Ishikawa (cell line): Measurements from ENCODE around the gene OR1M1.
A peak's percentile ranks its signal among the peaks of the same experiment; 100 is the strongest.

ENCODE experiments used
- CEBPB ChIP-seq: IDR thresholded peaks from 2 replicates; pipeline ENCODE4 v1.6.1; 2012
- CREB1 ChIP-seq: IDR thresholded peaks from 2 replicates; pipeline ENCODE4 v1.6.1; 2012; ENCODE audit warnings: low read depth
- EGR1 ChIP-seq: IDR thresholded peaks from 2 replicates; pipeline ENCODE4 v1.6.1; 2012
- EP300 ChIP-seq: IDR thresholded peaks from 2 replicates; pipeline ENCODE4 v1.6.1; 2012; ENCODE audit warnings: borderline replicate concordance
- FOXM1 ChIP-seq: IDR thresholded peaks from 2 replicates; pipeline ENCODE4 v1.6.1; 2012; ENCODE audit warnings: low read depth, borderline replicate concordance
- MAX ChIP-seq: IDR thresholded peaks from 2 replicates; pipeline ENCODE4 v1.6.1; 2012
- NFIC ChIP-seq: IDR thresholded peaks from 2 replicates; pipeline ENCODE4 v1.6.1; 2012
- RAD21 ChIP-seq: IDR thresholded peaks from 2 replicates; pipeline ENCODE4 v1.6.1; 2012; ENCODE audit warnings: low read depth
- REST ChIP-seq: IDR thresholded peaks from 2 replicates; pipeline ENCODE4 v1.6.1; 2012; ENCODE audit warnings: low read depth, mild to moderate bottlenecking
- TAF1 ChIP-seq: IDR thresholded peaks from 2 replicates; pipeline ENCODE4 v1.6.1; 2012; ENCODE audit warnings: low read depth, mild to moderate bottlenecking
- TCF12 ChIP-seq: IDR thresholded peaks from 2 replicates; pipeline ENCODE4 v1.6.1; 2012; ENCODE audit warnings: low read depth
- TEAD4 ChIP-seq: IDR thresholded peaks from 2 replicates; pipeline ENCODE4 v1.6.1; 2012
- USF1 ChIP-seq: IDR thresholded peaks from 2 replicates; pipeline ENCODE4 v1.6.1; 2012
- YY1 ChIP-seq: IDR thresholded peaks from 2 replicates; pipeline ENCODE4 v1.6.1; 2012; ENCODE audit warnings: low read depth
- ZBTB7A ChIP-seq: IDR thresholded peaks from 2 replicates; pipeline ENCODE4 v1.6.1; 2012; ENCODE audit warnings: low read depth

OR1M1 gene

GRCh38 chr19:9130965-9131364 lies 44.1 kb downstream of the OR1M1 start:
- no peak for TF ChIP-seq EP300
- TF ChIP-seq RAD21, result no peak
- TF ChIP-seq USF1, result no peak
- no peak for TF ChIP-seq MAX
- no peak for TF ChIP-seq TAF1
- no peak for TF ChIP-seq ZBTB7A
- no peak for TF ChIP-seq TCF12
- TF ChIP-seq NFIC, result no peak
- TF ChIP-seq TEAD4, result no peak
- no peak for TF ChIP-seq EGR1
- TF ChIP-seq FOXM1, result no peak

- TF ChIP-seq EGR1, result no peak
- TF ChIP-seq FOXM1, result no peak
- TF ChIP-seq EP300, result no peak
These were observed 45.6 kb downstream of the OR1M1 start for GRCh38 chr19:9132422-9132821.

GRCh38 chr19:9139609-9140158 lies 52.8 kb downstream of the OR1M1 start:
- TF ChIP-seq TCF12 (no peak), NFIC (no peak), USF1 (peak; percentile 44; the same call in 1 of the 2 replicates), REST (no peak), YY1 (no peak)

GRCh38 chr19:9140159-9140874 lies 53.5 kb downstream of the OR1M1 start, which contains the start of gene ZNF317:
Gene ZNF317, plus strand, starts transcription at chr19:9140397. Its CDS starts 15,620 bp downstream, at chr19:9156017.
- TF ChIP-seq RAD21 (no peak), YY1 (peak; percentile 94), EGR1 (peak; percentile 35; the same call in 1 of the 2 replicates), FOXM1 (no peak; the same call in 1 of the 2 replicates), ZBTB7A (no peak), MAX (peak; percentile 82), CEBPB (no peak), EP300 (no peak), TCF12 (peak; percentile 73), USF1 (peak; percentile 70), NFIC (no peak), TAF1 (peak; percentile 92), CREB1 (peak; percentile 71), REST (0 out of 2 replicates have a peak, but pooled peaks have one; percentile 16), TEAD4 (0 out of 2 replicates have a peak, but pooled peaks have one; percentile 21)

GRCh38 chr19:9144920-9145319 lies 58.1 kb downstream of the OR1M1 start:
- TF ChIP-seq EGR1 (no peak), TAF1 (no peak), CEBPB (no peak), FOXM1 (no peak), NFIC (no peak), EP300 (no peak), ZBTB7A (no peak), REST (no peak), TEAD4 (no peak), USF1 (no peak), TCF12 (no peak), RAD21 (no peak), CREB1 (no peak), MAX (no peak)
